Loucy (cell line): ENCODE data around the gene GARRE1.

Source experiments
- EZH2phosphoT487 ChIP-seq: fragments of 200-600 bp; IDR thresholded peaks from 2 replicates; pipeline ENCODE4 v1.6.1; 2018; ENCODE audit warnings: antibody characterized with exemption, mild to moderate bottlenecking, moderate library complexity, borderline replicate concordance
- TF ChIP-seq, protein P1 (sequence below): fragments of 200-600 bp; sonication (generic); conservative IDR thresholded peaks from 2 replicates; pipeline ENCODE4 v1.5.1; 2014; ENCODE audit warnings: mild to moderate bottlenecking, antibody characterized with exemption, low read length

DNA sequence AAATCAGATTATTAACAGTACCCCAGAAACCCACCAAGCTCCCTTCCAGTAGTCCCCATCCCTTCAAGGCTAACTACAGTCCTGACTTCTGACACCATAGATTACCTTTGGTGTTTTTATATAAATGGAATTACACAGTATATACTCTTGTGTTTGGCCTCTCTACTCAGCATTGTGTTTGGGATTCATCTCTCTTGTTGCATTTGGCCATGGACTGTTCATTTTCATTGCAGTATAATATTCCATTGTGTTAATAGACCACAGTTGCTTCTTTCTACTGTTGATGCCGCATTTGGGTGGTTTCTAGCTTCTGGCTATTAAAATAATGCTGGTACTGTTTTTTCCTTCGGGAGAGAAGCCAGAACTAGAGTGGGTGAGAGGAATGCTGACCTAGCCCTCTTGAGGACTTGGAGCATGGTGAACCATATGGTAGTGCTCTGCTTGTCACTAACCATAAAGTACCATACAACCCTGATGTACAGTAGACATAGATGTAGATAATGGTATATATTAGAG, 18.9 kb upstream of the GARRE1 start:
- TF ChIP-seq, protein P1, sequence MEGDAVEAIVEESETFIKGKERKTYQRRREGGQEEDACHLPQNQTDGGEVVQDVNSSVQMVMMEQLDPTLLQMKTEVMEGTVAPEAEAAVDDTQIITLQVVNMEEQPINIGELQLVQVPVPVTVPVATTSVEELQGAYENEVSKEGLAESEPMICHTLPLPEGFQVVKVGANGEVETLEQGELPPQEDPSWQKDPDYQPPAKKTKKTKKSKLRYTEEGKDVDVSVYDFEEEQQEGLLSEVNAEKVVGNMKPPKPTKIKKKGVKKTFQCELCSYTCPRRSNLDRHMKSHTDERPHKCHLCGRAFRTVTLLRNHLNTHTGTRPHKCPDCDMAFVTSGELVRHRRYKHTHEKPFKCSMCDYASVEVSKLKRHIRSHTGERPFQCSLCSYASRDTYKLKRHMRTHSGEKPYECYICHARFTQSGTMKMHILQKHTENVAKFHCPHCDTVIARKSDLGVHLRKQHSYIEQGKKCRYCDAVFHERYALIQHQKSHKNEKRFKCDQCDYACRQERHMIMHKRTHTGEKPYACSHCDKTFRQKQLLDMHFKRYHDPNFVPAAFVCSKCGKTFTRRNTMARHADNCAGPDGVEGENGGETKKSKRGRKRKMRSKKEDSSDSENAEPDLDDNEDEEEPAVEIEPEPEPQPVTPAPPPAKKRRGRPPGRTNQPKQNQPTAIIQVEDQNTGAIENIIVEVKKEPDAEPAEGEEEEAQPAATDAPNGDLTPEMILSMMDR = no peak
- no peak for TF ChIP-seq EZH2phosphoT487
